NK-92 treated with Interleukin-12 subunit alpha and Interleukin-12 subunit beta, amount 100 ng/mL, for 24 hours (cell line): ENCODE measurements around the gene POLA2.
"Not testable (repeated sequence)": the region's sequence is repeated elsewhere in the genome, so short reads cannot be mapped to it uniquely, and the experiment has no call there.

Experiments
- DNase-seq: peaks from one replicate; lab custom pipeline; 2025; lab: John Stamatoyannopoulos, UW

Gene POLA2

DNA sequence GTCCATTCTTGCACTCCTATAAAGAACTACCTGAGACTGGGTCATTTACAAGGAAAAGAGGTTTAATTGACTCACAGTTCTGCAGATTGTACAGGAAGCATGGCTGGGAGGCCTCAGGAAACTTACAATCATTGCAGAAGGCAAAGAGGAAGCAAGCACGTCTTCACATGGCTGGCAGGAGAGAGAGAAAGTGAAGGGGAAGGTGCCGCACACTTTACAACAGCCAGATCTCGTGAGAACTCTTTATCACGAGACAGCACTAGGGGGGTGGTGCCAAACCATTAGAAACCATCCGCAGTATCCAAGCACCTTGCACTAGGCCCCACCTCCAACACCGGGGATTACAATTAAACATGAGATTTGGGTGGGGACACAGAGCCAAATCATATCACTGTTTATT is 19.4 kb upstream of the POLA2 start:
- no peak for DNase-seq

GRCh38 chr11:65243797-65244196 is 18.0 kb upstream of the POLA2 start:
- no peak for DNase-seq

DNA sequence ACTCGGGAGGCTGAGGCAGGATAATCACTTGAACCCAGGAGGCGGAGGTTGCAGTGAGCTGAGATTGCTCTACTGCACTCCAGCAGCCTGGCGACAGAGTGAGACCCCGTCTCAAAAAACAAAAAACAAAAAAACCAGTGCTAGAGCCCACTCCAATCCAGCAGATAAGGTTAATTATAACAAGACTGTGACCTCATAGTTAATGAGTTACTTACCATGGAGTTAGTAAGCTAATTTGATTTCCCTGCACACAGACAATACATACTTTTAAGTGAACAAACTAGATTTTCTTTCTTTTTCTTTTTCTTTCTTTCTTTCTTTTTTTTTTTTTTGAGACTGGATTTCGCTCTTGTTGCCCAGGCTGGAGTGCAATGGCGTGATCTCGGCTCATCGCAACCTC is 16.7 kb upstream of the POLA2 start:
- not testable (repeated sequence) for DNase-seq

DNA sequence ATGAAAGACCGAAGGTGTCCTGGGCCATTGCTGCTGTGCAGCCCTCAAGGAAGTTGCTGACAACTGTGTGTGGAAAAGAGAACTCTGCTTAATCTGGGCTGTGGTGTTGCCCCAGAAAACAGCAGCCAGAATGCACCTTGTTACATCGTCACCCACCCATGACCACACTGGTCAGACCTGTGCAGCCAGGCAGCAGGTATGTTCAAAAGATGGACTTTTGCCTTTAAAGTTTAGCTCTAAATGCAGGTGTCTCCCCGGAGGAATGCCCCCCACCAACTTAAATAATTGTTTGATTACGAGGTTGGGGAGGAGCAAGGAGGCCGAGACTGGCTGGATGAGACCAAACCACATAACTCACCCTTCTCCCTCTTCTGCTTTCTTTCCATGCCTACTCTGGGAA is 15.3 kb upstream of the POLA2 start:
- DNase-seq, result no peak

DNA sequence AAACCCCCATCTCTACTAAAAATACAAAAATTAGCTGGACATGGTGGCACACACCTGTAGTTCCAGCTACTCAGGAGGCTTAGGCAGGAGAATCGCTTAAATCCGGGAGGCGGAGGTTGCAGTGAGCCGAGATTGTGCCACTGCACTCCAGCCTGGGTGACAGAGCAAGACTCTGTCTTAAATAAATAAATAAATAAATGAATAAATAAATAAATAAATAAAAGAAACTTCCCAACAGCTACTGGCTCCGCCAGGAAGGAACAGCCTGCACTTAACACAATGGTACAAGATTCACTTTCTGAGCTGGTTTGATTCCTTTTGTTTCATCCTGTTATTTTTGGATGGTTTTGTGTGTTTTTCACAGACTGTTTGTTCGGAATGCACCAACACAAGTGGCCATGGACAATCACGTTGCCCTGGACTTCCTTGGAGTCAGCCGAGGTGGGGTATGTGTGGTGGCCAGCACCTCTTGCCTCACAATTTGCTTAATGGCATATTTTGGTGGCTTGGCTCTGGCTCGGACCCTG is 13.5 kb upstream of the POLA2 start:
- DNase-seq, result not testable (repeated sequence)

GRCh38 chr11:65251476-65251875 is 10.3 kb upstream of the POLA2 start:
- DNase-seq, result no peak

DNA sequence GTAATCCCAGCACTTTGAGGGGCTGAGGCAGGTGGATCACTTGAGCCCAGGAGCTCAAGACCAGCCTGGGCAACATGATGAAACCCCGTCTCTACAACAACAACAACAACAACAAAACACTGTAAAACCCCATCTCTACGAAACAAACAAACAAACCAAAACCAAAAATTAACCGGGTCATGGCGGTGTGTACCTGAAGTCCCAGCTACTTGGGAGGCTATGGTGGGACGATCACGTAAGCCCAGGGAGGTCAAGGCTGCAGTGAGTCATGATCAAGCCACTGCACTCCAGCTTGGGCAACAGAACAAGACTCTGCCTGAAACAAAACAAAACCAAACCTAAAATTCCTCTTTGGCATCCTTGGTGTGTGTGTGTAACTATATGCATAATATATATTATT is 7.0 kb upstream of the POLA2 start:
- no peak for DNase-seq

DNA sequence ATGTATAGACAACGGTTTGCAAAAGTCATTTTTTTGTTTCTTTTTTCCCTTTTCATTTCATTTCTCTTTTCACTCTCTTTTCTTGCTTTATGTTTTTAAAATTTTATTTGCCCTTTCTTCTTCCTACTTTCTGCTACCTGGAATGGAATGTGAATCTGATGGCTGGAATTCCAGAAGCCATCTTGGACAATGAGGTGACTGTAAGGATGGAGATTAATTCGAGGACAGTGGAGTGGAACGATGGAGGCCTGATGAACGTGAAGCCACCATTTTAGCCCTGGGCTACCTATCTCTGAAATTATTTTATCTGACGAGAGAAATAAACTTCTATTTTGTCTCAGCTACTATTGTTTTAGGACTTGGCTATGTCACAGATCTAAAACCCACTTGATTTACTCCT is 2.8 kb upstream of the POLA2 start:
- DNase-seq, result no peak

GRCh38 chr11:65260302-65260701 is 1.5 kb upstream of the POLA2 start:
- DNase-seq, result no peak

DNA sequence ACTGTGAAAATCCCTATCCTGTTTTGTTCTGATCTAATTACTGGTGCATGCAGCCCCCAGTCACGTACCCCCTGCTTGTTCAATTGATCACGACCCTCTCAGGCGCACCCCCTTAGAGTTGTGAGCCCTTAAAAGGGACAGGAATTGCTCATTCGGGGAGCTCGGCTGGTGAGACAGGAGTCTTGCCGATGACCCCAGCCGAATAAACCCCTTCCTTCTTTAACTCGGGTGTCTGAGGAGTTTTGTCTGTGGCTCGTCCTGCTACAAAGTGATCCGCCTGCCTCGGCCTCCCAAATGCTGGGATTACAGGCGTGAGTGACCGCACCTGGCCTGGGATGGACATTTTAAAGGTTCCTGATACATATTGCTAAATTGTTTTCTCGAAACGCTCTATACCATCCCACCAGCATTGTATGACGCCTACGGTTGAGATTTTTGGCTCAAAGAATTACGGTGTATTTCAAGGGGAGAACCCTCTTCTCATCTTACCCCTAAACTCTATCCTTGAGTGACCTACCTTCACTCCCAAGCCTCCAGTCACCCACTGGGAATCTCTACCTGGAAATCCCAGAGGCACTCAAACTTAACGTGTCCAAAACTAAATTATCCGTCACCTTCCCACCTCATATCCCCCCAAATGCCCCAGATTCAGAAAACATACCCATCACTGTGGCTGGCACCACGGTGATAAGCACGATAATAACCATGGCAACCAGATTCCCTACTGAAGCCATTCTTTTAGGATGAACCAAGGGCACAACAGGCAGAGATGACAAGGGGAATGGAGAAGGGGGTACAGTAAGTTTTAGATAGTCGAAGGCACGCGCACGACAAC is 789 bp upstream of the POLA2 start:
- DNase-seq, result no peak

DNA sequence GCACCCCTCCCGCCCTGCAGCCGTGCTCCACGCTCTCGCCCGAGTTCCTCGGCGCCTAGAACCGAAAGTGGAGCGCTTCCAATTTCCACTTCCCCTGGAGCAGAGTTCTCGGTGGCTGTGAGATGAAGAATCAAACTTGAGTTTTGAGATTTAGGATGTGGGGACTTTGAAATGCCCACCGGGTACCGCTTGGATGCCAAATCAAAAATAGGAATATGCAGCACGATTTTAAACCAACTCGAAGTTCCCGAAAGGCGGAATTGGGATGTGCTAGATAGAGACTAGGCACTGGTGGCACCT is 569 bp downstream of the POLA2 start:
- DNase-seq, result no peak

DNA sequence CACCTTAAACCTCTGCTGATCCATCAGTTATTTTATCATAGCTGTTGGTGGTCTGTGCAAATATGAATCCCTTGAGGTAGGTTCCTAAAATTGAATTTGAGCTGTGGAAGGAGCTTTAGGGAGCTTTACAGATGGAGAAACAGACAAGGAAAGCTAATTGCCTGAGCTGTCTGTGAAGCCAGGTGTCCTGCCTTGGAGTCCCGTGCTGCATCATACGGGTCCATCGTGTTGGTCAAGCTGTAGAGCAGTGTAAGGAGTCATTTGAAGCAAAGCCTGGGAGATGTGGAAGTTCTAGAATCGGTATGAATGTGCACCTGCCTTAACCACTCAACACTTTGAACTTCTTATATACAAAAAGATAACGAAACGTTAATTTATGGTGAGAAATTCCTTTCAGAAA is 1.0 kb downstream of the POLA2 start:
- DNase-seq, result no peak

- not testable (repeated sequence) for DNase-seq
These were observed 3.0 kb downstream of the POLA2 start for GRCh38 chr11:65264747-65265146.

GRCh38 chr11:65266210-65266609 is 4.4 kb downstream of the POLA2 start:
- no peak for DNase-seq

- no peak for DNase-seq
These were observed 13.2 kb downstream of the POLA2 start for GRCh38 chr11:65274735-65275682.

DNA sequence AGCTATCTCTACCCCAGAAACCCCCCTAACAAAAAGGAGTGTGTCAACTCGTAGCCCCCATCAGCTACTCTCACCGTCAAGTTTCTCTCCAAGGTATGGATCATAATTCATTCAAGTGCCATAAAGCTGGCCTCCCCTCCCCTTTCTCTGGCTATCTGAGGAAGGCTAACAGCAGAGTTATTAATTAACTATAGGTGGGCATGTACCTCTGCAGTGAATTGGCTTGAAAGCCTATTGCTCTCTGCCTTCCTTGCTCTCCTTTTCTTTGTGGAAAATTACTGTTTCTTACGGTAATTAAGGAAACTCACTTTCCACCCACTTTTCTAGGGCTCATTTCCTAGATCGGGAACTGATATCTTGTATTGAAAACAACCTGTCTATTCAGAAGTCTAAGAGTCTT is 14.1 kb downstream of the POLA2 start:
- no peak for DNase-seq

GRCh38 chr11:65277631-65278277 is 16.0 kb downstream of the POLA2 start:
- no peak for DNase-seq

DNA sequence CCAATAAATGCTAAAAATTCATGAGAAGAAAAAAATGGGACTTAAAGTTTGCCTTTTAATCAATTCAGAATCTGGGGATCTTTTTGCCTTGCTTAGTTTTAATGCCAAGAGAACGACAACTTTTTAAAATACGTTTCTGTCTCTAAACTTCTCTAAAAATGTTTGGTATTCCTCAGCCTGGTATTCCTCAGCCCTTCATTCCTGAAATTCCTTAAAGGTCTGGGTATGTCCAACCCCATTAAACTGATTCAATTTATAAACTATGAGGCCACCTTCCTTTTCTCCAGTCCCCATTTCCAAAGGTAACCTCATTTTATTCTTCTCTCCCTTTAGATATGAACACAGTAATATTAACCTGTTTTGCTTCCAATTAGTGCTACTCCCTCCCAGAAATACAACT is 16.6 kb downstream of the POLA2 start:
- no peak for DNase-seq

- DNase-seq, result no peak
These were observed 17.5 kb downstream of the POLA2 start for GRCh38 chr11:65279279-65279678.

GRCh38 chr11:65279741-65280440 is 18.1 kb downstream of the POLA2 start:
- no peak for DNase-seq

DNA sequence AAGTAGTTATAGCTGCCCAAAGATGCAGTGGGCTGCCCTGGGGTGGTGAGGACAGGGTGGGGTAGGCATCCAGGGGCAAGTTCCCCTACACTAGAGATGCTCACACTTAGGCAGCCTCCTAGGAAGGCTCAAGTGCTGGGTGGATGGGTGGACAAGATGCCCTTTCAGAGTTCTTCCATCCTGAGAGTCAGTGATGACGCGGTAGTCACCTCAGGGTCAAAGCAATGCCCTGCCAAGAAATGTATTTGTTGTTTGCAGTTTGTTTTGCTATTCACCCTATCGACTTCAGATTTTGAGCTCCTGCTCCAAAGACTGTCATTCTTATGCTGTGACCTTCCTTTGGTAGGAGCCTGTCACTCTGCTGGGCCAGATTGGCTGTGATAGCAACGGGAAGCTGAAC is 18.9 kb downstream of the POLA2 start:
- DNase-seq, result no peak

DNA sequence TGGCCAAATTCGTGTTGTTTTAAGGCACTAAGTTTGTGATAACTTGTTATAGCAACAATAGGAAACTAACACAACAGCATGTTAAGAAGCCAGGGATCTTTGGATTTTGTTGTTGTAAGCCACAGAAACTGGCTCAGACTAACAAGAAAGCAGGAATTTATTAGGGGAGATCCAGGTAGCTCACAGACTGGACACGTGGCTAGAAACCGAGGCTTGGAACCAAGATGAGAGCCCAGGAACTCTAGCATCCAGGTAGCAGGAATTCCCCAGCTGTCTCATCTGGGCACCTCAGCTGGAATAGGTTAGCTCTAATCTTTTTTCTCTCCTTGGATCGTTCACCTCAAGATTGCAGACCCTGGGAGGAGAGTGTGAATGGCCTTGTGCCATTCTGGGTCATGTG is 24.9 kb downstream of the POLA2 start:
- no peak for DNase-seq
